Heart left ventricle (tissue), 16 donors: ENCODE data around the gene SEPTIN10. TPM values are rescaled to one million over a fixed set of nuclear protein-coding genes. Genes with fewer than 3 reads are reported as not detected.
"Not testable (repeated sequence)": the region's sequence is repeated elsewhere in the genome, so short reads cannot be mapped to it uniquely, and the experiment has no call there.

Source experiments
- ATAC-seq, 4 donors: fragments of 200-7000 bp; cut with Tn5 transposase; one replicate each; pipeline ENCODE4 v1.9.1; 2020 to 2022; ENCODE audit warnings: moderate library complexity in 4 of 4, mild to moderate bottlenecking in 3 of 4, moderate number of reproducible peaks in 1 of 4
- DNase-seq, 5 donors: peaks; one replicate each; pipeline ENCODE4 v3.0.0-alpha.2; 2020
- H3K27ac ChIP-seq, 12 donors: fragments of 200-600 bp; sonication (generic) in 4 of 12; one replicate each; pipeline versions ENCODE4 v1.5.0 to v1.8.0; 2016 to 2022; ENCODE audit warnings: mild to moderate bottlenecking in 2 of 12
- H3K27me3 ChIP-seq, 9 donors: fragments of 200-600 bp; sonication (generic) in 2 of 9; one replicate each; pipeline versions ENCODE4 v1.5.1 to v1.8.0; 2016 to 2022; ENCODE audit warnings: mild to moderate bottlenecking in 3 of 9
- H3K36me3 ChIP-seq, 9 donors: fragments of 200-600 bp; sonication (generic) in 2 of 9; one replicate each; pipeline versions ENCODE4 v1.5.0 to v1.8.0; 2018 to 2022; ENCODE audit warnings: mild to moderate bottlenecking in 2 of 9
- H3K4me1 ChIP-seq, 12 donors: fragments of 200-600 bp; sonication (generic) in 4 of 12; one replicate each; pipeline versions ENCODE4 v1.5.0 to v1.8.0; 2016 to 2022; ENCODE audit warnings: mild to moderate bottlenecking in 3 of 12
- H3K4me3 ChIP-seq, 12 donors: fragments of 200-600 bp; sonication (generic) in 4 of 12; one replicate each; pipeline versions ENCODE4 v1.5.0 to v1.8.0; 2017 to 2022; ENCODE audit warnings: mild to moderate bottlenecking in 9 of 12, moderate library complexity in 4 of 12
- H3K9me3 ChIP-seq, 12 donors: fragments of 200-600 bp; sonication (generic) in 4 of 12; one replicate each; pipeline versions ENCODE4 v1.5.0 to v1.8.0; 2016 to 2022; ENCODE audit warnings: mild to moderate bottlenecking in 1 of 12
- POLR2A ChIP-seq, 2 donors: fragments of 450-650 bp; IDR thresholded peaks; one replicate each; pipeline ENCODE4 v1.6.1; 2017; ENCODE audit warnings: antibody characterized with exemption in 2 of 2, mild to moderate bottlenecking in 2 of 2, moderate library complexity in 2 of 2
- WGBS, 4 donors: extraction: QIAGEN DNeasy Blood & Tissue Kit in 2 of 4; methylation state at CpG; one replicate each; pipeline versions ENCODE4 v1.1.5 to v1.1.7; 2013 to 2018; 5-methylcytosine and 5-hydroxymethylcytosine counted together
- intact Hi-C, 10 donors: fragments of 100-400 bp; cut with DNase I; formaldehyde crosslinking; loops; one replicate each; pipeline versions ENCODE4 v1.11.1 to v1.14.2; 2022
- polyA plus RNA-seq, 2 donors: library from polyadenylated mRNA; stranded (reverse); fragments of 200-250 nt; gene quantifications; one replicate each; pipeline ENCODE4 v1.2.3, GENCODE V29; 2013
- total RNA-seq, 9 donors: library from RNA; depleted of rRNA in 2 of 9; stranded (reverse); fragments of >200 nt in 2 of 9; fragmentation: NEBNext Ultra II Directional in 3 of 9; extraction: Animal tissue kit (Norgen Biotek cat#: 25700) in 3 of 9; gene quantifications; one replicate each; pipeline versions ENCODE4 v1.1.0 to v1.2.4, GENCODE V29; 2016 to 2023
- TF ChIP-seq, protein P1 (sequence below), 12 donors: fragments of 200-600 bp; sonication (generic) in 4 of 12; IDR thresholded peaks; one replicate each; pipeline versions ENCODE4 v1.5.0 to v1.8.0; 2018 to 2022; ENCODE audit warnings: antibody characterized with exemption in 12 of 12, mild to moderate bottlenecking in 5 of 12
- donor health status: ischemic (EF 13 %, LVEDD 7.1; RV severe dilation, severe dysfunction).
- donor health status: healthy with polysubstance abuse.
- donor health status: DM: no; HTN: yes; CAD: no.
- donor health status: DM: no; HTN: no; CAD: no.
- donor health status: ischemic (EF 25% LVEDD 6.9; RV normal size, moderate dysfunction).
- donor health status: ischemic (EF 25% LVEDD 5.7; RV mildly dilated, moderate dysfunction).
- donor health status: healthy.
- donor health status: DM: yes; HTN: yes; CAD: no.
- donor health status: ischemic (EF 35%, LVEDD 5.7; RV mildly dilated, moderate dysfunction).
- donor health status: nonischemic (EF 11% LVEDD 7.7; RV severe dilation, severe dysfunction).
- donor health status: DM: yes; HTN: yes; CAD: no.
- donor health status: PGD.
- donor health status: ischemic (EF 29% LVEDD 5.4; RV normal size, mild dysfunction).
- donor health status: nonischemic (EF 23%, LVEDD 6.1; RV moderate dilation, normal function).

The SEPTIN10 gene
- total and polyA plus RNA-seq, 11 donors = 13.5 to 84.6 (median 49.8) TPM

DNA sequence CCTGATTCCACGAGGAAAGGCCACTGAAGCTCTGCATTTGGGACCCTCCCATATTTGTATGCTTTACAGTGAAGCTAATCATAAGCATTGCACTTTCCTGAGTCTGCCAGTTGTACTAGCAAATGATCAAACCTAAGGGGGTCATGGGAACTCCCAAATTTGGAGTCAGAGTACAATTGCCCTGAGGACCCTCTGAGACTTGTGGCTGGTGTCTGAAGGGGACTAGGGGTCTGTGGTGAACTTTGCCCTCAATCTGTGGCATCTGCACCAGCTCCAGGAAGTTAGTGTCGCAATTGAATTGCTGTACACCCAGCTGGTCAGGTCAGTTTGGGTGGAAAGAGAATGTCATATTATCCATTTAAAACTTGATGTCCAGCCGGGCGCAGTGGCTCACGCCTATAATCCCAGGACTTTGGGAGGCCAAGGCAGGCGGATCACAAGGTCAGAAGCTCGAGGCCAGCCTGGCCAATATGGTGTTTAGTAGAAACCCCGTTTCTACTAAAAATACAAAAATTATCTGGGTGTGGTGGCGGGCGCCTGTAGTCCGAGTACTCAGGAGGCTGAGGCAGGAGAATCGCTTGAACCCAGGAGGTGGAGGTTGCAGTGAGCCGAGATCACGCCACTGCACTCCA lies 18.5 kb upstream of the SEPTIN10 start:
- no peak for ATAC-seq
- Histone ChIP-seq H3K27ac (no peak overlapping the region), H3K36me3 (no peaks in the 10 kb centered on the region), H3K4me1 (peaks cover 0 to 21% (median 0%) of the 10 kb centered on the region in 12 donors), H3K9me3 (no peaks in the 10 kb centered on the region), H3K4me3 (no peak overlapping the region), H3K27me3 (no peaks in the 10 kb centered on the region)
- 90 to 94% (median 92%) methylated on average over 14 of the region's 14 CpGs for WGBS, 4 donors
- DNase-seq = no peak
- intact Hi-C loops = no loop called here
- no peak for TF ChIP-seq POLR2A (IDR thresholded peaks at IDR 0.05)
- TF ChIP-seq, protein P1, sequence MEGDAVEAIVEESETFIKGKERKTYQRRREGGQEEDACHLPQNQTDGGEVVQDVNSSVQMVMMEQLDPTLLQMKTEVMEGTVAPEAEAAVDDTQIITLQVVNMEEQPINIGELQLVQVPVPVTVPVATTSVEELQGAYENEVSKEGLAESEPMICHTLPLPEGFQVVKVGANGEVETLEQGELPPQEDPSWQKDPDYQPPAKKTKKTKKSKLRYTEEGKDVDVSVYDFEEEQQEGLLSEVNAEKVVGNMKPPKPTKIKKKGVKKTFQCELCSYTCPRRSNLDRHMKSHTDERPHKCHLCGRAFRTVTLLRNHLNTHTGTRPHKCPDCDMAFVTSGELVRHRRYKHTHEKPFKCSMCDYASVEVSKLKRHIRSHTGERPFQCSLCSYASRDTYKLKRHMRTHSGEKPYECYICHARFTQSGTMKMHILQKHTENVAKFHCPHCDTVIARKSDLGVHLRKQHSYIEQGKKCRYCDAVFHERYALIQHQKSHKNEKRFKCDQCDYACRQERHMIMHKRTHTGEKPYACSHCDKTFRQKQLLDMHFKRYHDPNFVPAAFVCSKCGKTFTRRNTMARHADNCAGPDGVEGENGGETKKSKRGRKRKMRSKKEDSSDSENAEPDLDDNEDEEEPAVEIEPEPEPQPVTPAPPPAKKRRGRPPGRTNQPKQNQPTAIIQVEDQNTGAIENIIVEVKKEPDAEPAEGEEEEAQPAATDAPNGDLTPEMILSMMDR (IDR thresholded peaks at IDR 0.05) = no peak

DNA sequence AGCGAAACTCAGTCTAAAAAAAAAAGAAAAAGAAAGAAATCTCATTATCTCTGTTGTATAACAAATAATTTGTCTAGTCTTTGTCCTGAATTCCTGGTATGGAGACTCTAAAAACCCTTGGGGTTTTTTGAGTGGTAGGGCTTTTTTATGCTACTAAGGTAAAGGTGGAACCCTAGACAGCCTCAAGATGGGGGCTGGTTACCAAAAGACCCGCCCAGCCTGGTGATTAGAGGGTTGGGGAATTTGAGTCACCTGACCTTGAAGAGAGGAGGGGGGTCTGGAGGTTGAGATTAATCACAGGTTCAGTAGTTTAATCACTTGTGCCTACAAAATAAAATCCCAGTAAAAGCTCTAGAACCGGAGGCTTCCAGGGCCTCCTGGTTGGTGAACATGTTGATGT lies 18.0 kb upstream of the SEPTIN10 start:
- ATAC-seq = no peak
- 75 to 90% (median 81%) methylated on average over 3 of the region's 3 CpGs for WGBS, 4 donors

DNA sequence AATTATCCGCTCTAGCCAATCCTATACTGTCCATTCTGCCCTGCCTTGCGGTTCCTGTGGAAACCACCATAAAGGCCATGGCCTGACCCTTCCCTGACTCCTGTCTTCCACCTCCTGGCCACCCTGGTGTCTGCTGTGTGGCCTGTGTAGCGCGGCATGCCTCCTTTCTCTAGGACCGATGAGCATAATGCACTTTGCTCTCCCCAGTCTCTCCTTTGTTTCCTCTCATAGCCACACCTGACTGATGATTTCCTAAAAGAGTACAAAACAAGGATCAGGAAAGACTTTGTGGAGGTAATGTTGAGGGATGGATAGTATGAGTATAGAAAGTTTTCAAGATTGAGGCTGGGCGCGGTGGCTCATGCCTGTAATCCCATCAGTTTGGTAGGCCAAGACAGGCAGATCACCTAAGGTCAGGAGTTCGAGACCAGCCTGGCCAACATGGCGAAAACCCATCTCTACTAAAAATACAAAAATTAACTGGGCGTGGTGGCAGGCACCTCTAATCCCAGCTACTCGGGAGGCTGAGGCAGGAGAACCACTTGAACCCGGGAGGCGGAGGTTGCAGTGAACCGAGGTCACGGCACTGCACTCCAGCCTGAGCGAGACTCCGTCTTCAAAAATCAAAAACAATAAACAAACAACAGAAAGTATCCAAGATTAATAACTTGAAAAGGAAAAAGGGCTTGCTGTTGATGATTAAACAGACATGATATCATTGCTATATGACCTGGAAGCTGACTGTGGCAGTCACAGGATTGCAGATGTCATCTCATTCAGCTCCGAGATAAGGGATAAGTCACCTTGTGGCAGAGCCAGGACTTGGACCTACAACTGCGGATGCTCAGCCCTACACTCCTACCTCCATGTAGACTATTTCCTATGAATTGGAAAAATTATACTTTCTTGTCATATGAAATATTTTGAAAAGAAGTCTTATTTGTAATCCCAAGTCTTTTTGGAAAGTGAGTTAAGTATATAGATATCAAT lies 17.0 kb upstream of the SEPTIN10 start:
- TF ChIP-seq, protein P1 (IDR thresholded peaks at IDR 0.05) = no peak
- no peak for TF ChIP-seq POLR2A (IDR thresholded peaks at IDR 0.05)
- WGBS, 4 donors = 90 to 97% (median 91%) methylated on average over 19 of the region's 19 CpGs
- no peak overlapping the region for H3K4me3 ChIP-seq

More for the DNA sequence above, 18.0 kb upstream of the SEPTIN10 start:
- no peaks in the 10 kb centered on the region for H3K27me3 ChIP-seq
- peaks cover 0 to 18% (median 0%) of the 10 kb centered on the region in 12 donors for H3K4me1 ChIP-seq
- intact Hi-C loops = no loop called here
- H3K9me3 ChIP-seq = no peaks in the 10 kb centered on the region
- H3K4me3 ChIP-seq = no peak overlapping the region
- TF ChIP-seq, protein P1 (IDR thresholded peaks at IDR 0.05) = no peak
- no peak for TF ChIP-seq POLR2A (IDR thresholded peaks at IDR 0.05)
- H3K27ac ChIP-seq = no peak overlapping the region
- no peak for DNase-seq
- H3K36me3 ChIP-seq = no peaks in the 10 kb centered on the region

DNA sequence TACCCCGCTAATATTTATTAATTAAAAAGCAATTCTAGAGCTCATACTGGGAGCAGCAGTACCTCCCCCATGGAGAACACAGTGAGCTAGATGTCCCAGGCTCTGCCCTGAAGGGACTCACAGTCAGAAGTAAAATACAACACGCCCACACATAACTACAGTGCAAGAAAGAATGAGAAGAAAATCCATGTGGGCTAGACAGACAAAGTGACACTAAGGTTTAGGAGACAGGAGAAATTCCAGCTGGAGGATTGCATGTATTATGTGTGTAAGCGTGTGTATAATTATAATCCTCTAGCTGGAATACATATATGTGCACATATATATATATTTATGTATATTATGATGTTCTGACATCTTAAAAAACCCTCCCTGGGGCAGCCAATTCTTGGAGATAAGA lies 16.1 kb upstream of the SEPTIN10 start:
- Histone ChIP-seq H3K27me3 (no peaks in the 10 kb centered on the region), H3K4me1 (peaks cover 0 to 5% (median 0%) of the 10 kb centered on the region in 12 donors), H3K36me3 (no peaks in the 10 kb centered on the region), H3K4me3 (no peak overlapping the region), H3K9me3 (no peaks in the 10 kb centered on the region), H3K27ac (no peak overlapping the region)
- DNase-seq = no peak
- ATAC-seq = no peak
- TF ChIP-seq, protein P1 (IDR thresholded peaks at IDR 0.05) = no peak
- no peak for TF ChIP-seq POLR2A (IDR thresholded peaks at IDR 0.05)
- intact Hi-C loops = no loop called here
- WGBS, 4 donors = 84 to 95% (median 89%) methylated on average over 3 of the region's 3 CpGs

More for the DNA sequence above, 17.0 kb upstream of the SEPTIN10 start:
- ATAC-seq (no peak), DNase-seq (no peak)
- Histone ChIP-seq H3K27ac (no peak overlapping the region), H3K27me3 (no peaks in the 10 kb centered on the region), H3K36me3 (no peaks in the 10 kb centered on the region), H3K4me1 (peaks cover 0 to 9% (median 0%) of the 10 kb centered on the region in 12 donors), H3K9me3 (no peaks in the 10 kb centered on the region)
- intact Hi-C loops = no loop called here

DNA sequence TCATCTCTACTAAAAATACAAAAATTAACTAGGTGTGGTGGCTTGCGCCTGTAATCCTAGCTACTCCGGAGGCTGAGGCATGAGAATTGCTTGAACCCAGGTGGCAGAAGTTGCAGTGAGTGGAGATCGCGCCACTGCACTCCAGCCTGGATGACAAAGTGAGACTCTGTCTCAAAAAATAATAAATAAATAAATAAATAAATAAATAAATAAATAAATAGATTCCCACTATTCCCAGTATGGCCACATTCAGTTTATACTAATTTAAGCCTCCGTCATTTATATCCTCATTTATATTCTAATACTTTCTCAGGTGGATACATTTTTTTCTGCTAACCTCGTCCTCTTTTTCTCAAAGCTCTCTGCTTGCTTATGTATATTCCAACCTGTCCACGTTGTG lies 14.6 kb upstream of the SEPTIN10 start:
- H3K9me3 ChIP-seq, H3K4me1 ChIP-seq, intact Hi-C loops, H3K27ac ChIP-seq, DNase-seq, H3K27me3 ChIP-seq, H3K36me3 ChIP-seq, ATAC-seq, H3K4me3 ChIP-seq: not testable (repeated sequence)
- WGBS, 4 donors = 86 to 94% (median 88%) methylated on average over 7 of the region's 7 CpGs
